GM19468 (cell line): ENCODE results near the gene ANTXR1.
"Not testable (repeated sequence)": the region's sequence is repeated elsewhere in the genome, so short reads cannot be mapped to it uniquely, and the experiment has no call there.

Source experiments
- ATAC-seq: cut with Tn5 transposase; IDR thresholded peaks from one replicate; pipeline ENCODE4 v1.9.1; 2021; ENCODE audit warnings: mild to moderate bottlenecking, moderate library complexity, moderate number of reproducible peaks; ENCODE audit not compliant: unreplicated experiment; ENCODE audit errors: extremely low read depth

Gene ANTXR1

GRCh38 chr2:69244882-69245281 is 231.9 kb downstream of the ANTXR1 start:
- no peak for ATAC-seq

- no peak for ATAC-seq
These were observed 234.6 kb downstream of the ANTXR1 start for GRCh38 chr2:69247583-69247982.

GRCh38 chr2:69248232-69248631 is 235.3 kb downstream of the ANTXR1 start:
- ATAC-seq, result no peak

- ATAC-seq, result no peak
These were observed 238.0 kb downstream of the ANTXR1 start for GRCh38 chr2:69250981-69251380.

GRCh38 chr2:69251943-69252342 is 239.0 kb downstream of the ANTXR1 start:
- ATAC-seq, result no peak

- no peak for ATAC-seq
These were observed 240.1 kb downstream of the ANTXR1 start for GRCh38 chr2:69253112-69253511.

GRCh38 chr2:69253611-69254301 is 240.8 kb downstream of the ANTXR1 start:
- ATAC-seq, result no peak

- no peak for ATAC-seq
These were observed 242.8 kb downstream of the ANTXR1 start for GRCh38 chr2:69255760-69256159.

GRCh38 chr2:69259994-69260591 is 247.1 kb downstream of the ANTXR1 start:
- ATAC-seq, result not testable (repeated sequence)

- ATAC-seq, result no peak
These were observed 247.7 kb downstream of the ANTXR1 start for GRCh38 chr2:69260666-69261065.

GRCh38 chr2:69269330-69269729 is 256.4 kb downstream of the ANTXR1 start:
- no peak for ATAC-seq

GRCh38 chr2:69271831-69272257 is 258.9 kb downstream of the ANTXR1 start:
- no peak for ATAC-seq

GRCh38 chr2:69272803-69273471 is 260.0 kb downstream of the ANTXR1 start:
- ATAC-seq, result no peak

- ATAC-seq, result no peak
These were observed 262.5 kb downstream of the ANTXR1 start for GRCh38 chr2:69275490-69275889.

GRCh38 chr2:69278366-69278765 is 265.4 kb downstream of the ANTXR1 start:
- no peak for ATAC-seq

- ATAC-seq, result no peak
These were observed 266.2 kb downstream of the ANTXR1 start for GRCh38 chr2:69279211-69279610.

- no peak for ATAC-seq
These were observed 267.1 kb downstream of the ANTXR1 start for GRCh38 chr2:69279931-69280681.

GRCh38 chr2:69280796-69281412 is 267.9 kb downstream of the ANTXR1 start:
- ATAC-seq, result no peak

GRCh38 chr2:69285379-69285894 is 272.5 kb downstream of the ANTXR1 start:
- no peak for ATAC-seq

- ATAC-seq, result no peak
These were observed 274.6 kb downstream of the ANTXR1 start for GRCh38 chr2:69287544-69287943.
